GM10847 (cell line): ENCODE measurements around the gene ABCG1.

Experiments used
- POLR2A ChIP-seq: IDR thresholded peaks from 2 replicates; pipeline ENCODE4 v1.6.1; 2011; ENCODE audit not compliant: insufficient read length; ENCODE audit errors: extremely low read depth

The ABCG1 gene

GRCh38 chr21:42221581-42222345 lies 2.8 kb downstream of the ABCG1 start:
- no peak for TF ChIP-seq POLR2A

- TF ChIP-seq POLR2A: no peak
These were observed 3.4 kb downstream of the ABCG1 start for GRCh38 chr21:42222386-42222785.

- no peak for TF ChIP-seq POLR2A
These were observed 4.0 kb downstream of the ABCG1 start for GRCh38 chr21:42222821-42223390.

- TF ChIP-seq POLR2A: no peak
These were observed 5.1 kb downstream of the ABCG1 start for GRCh38 chr21:42223826-42224575.

- TF ChIP-seq POLR2A: no peak
These were observed 6.1 kb downstream of the ABCG1 start for GRCh38 chr21:42225042-42225441.

GRCh38 chr21:42225571-42226155 lies 6.7 kb downstream of the ABCG1 start:
- no peak for TF ChIP-seq POLR2A

- TF ChIP-seq POLR2A: no peak
These were observed 7.7 kb downstream of the ABCG1 start for GRCh38 chr21:42226626-42227025.

GRCh38 chr21:42227909-42228708 lies 9.2 kb downstream of the ABCG1 start:
- no peak for TF ChIP-seq POLR2A

- no peak for TF ChIP-seq POLR2A
These were observed 9.8 kb downstream of the ABCG1 start for GRCh38 chr21:42228709-42229220.

GRCh38 chr21:42229676-42230075 lies 10.7 kb downstream of the ABCG1 start:
- no peak for TF ChIP-seq POLR2A

GRCh38 chr21:42230178-42230577 lies 11.2 kb downstream of the ABCG1 start:
- no peak for TF ChIP-seq POLR2A

- no peak for TF ChIP-seq POLR2A
These were observed 11.7 kb downstream of the ABCG1 start for GRCh38 chr21:42230636-42231035.

GRCh38 chr21:42231756-42232155 lies 12.8 kb downstream of the ABCG1 start:
- TF ChIP-seq POLR2A: no peak

- no peak for TF ChIP-seq POLR2A
These were observed 13.4 kb downstream of the ABCG1 start for GRCh38 chr21:42232176-42232825.
